Stimulated activated CD8-positive, alpha-beta memory T cell treated with anti-CD3 and anti-CD28 coated beads, Interleukin-15, amount 100 ng/mL, for 4 hours (primary cell): Measurements from ENCODE around the gene ABCC2.

Experiments used
- DNase-seq, 2 donors: peaks; one replicate each; pipeline ENCODE4 v3.0.0-alpha.2; 2020; ENCODE audit warnings: low read depth in 2 of 2

Gene ABCC2

DNA sequence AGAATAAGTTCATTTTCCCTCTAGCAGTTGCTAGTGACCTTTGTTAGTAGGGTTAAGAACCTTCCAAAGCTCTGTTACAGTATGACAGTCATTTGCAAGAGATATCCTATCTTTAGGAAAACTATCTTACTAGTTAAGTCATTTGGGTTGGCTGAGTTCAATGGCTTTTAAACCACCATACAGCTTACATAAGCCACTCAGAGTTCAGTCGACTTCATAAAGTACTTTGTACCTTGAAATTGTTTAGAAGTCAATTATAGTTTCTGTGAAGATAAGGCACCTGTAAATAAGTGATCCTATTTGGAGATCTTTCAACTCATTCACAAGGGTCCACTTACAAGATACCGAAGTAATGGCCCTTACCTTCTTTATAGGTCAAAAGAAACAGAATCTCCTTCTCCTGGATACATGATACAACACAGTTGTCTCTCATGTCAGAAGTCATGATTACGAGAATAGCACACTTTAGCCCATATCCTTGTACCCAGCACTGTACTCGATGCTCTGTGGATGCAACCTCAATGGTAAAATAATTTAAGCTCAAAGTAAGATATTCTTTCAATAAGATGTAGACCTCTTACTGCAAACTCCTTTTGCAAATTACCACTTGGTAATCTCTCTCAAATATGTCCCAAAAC is 11.9 kb upstream of the ABCC2 start:
- DNase-seq: no peak

DNA sequence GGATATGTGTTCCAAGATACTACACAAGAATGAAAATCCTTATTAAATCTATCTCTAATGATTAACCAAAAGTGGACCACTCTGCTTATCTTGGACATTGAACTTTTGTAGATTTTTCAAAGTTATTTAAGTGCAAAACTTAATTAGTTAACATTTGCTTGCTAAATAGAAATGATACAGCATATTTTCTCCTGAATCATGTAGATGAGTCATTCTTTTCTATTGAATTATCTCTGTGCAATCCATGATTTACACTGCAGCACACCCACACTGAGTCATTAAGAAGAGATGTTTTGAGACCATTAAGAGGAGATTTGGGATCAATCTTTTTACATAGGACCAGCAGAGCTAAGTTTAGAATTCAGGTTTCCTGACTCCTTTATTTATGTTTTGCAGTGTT is 6.6 kb upstream of the ABCC2 start:
- no peak for DNase-seq

DNA sequence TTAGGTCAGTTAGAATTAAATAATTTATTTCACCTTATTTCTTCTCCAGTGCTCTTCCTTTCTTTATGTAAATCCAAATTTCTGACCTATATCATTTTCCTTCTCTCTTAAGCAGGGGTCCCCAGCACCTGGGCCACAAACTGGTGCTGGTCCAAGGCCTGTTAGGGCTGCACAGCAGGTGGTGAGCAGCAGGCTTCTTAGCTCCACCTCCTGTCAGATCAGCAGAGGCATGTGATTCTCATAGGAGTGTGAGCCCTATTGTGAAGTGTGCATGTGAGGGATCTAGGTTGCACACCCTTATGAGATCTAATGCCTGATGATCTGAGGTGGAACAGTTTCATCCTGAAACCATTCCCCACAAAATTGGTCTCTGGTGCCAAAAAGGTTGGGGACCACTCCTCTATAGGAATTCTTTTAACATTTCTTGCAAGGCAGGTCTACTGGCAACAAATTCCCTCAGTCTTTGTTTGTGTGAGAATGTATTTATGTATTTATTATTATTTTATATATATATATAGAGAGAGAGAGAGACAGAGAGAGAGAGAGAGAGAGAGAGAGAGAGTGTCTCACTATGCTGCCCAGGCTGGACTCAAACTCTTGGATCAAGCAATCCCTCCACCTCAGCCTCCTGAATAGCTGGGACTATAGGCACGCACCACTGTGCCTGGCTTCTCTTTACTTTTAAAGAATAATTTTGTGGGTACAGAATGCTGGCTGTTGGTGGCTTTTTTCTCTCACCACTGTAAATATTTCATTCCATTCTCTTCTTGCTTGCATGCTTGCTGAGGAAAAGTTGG is 4.3 kb upstream of the ABCC2 start:
- no peak for DNase-seq

DNA sequence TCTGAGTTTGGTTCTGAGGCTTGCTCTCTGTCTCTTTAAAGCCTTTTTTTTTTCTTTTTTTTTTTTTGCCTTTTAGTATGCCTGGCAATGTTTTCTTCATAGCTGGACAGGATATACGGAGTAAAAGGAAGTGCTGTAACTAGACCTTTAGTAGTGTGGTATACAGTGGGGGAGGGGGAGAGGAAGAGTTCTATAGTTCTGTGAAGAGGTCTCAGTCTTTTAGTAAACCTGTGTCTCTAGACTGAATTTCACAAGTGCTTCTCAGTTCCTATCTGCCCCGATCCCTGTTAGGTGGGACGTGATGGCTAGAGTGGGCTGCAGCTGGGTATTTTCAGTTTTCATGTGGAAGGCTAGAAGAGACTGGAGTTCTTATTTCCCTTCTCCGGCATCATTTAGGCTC is 3.1 kb upstream of the ABCC2 start:
- DNase-seq: no peak

DNA sequence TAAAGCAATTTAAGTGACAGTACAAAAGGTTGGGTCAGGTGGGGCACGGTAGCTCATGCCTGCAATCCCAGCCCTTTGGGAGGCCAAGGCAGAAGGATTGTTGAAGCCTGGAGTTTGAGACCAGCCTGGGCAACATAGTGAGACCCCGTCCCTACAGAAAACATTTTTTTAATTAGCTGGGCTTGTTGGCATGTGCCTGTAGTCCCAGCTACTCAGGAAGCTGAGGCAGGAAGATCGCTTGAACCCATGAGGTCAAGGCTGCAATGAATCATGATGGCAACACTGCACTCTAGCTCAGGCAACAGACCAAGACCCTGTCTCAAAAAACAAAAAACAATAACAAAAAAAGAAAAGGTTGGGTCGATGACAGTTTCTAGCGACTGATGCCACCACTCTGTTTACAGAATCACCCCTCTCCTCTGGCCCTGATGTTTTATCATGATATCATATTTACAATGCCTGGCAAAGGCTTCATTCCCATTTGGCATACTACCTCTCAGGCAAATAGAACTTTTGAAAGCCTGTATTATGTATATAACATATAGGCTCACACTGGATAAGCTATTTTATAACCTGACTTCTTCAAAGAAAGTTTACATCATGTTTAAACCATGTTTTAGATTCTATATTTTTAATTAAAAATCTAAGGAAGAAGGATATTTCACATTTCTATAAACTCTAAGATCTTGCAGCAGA is 558 bp upstream of the ABCC2 start:
- no peak for DNase-seq

DNA sequence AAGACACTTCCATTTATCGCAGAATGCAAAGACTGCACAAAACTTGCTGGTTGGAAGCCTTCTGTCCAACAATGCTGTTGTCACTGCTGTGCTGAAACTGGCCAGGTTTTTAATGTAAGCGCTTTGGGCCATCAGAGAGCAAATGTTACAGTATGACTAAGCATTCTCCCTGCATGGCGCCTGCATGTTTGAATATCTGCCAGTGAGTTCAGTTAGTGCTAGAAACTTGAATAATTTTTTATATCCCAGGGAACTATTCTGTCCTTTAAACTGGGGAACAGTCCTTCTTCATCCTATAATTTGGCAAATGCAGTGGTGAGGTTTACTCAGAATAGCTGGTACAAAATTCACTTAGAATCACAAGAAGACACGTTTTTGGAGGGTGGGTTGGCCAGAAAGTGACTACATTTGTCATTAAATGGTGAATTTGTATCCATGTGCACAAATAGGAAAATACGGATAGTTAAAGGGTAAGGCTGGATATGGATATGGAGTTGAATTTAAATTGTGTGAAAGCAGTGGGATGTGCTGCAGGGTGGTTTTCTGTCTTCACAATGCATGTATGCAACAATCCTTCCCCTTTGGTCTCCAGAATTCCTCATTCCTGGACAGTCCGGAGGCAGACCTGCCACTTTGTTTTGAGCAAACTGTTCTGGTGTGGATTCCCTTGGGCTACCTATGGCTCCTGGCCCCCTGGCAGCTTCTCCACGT is 1.7 kb downstream of the ABCC2 start:
- DNase-seq: no peak

DNA sequence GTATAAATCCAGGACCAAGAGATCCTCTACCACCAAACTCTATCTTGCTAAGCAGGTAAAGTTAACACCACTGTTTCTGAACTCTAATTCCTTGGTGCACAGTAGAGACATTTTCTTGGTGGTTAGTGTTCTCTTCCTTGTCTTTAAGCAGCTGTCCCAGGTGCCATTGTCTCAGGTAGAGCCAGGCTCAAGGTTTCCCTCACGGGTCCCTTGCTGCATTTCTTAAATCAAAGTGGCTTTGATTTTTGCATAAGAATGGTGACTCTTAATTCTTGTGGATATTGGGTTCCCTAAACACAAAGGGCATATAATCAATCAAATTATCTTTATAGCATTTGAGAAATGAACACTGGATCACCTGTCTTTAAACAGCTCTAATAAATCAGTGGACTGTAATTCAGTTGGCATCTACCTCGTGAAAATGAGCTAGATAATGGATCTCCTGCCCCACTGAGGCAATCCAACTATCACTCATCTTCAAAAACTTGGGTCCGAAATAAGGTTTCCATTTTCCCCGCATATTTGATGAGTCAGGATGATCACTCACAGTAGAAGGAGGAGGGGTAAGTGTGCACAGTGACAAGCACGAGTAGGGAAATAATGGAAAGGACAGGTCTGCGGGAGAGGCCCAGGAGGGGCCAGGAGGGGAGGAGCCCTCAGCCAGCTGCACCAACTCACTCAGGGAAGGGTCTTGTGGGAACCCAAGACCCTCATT is 2.4 kb downstream of the ABCC2 start:
- no peak for DNase-seq

DNA sequence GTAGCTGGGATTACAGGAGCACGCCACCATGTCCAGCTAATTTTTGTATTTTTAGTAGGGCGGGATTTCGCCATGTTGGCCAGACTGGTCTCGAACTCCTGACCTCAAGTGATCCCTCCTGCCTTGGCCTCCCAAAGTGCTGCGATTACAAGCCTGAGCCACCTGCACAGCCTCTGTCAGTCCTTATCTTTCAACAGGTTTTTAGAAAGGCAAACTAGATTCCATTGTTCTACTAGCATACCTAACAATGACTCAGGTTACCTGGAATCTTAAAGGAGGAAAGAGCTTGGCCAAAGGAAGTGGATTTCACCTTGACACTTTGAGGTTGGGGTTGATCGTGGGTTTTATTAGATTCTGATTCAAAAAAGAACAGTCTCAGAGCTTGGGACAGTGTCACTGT is 3.2 kb downstream of the ABCC2 start:
- no peak for DNase-seq

DNA sequence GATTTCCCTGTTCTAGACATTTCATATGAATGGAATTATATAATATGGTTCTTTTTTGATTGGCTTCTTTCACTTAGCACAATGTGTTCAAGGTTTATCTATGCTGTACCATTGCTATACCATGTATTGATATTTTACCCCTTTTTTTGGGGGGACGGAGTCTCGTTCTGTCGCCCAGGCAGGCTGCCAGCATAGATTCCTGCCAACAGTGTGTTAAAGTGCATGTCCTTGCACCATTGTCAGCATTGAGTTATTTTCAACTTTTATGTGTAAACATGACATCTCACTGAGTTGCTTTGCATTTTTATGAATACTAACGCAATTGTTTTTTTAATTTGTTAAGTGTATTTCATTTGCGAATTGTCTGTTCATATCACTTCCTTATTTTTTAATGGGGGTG is 4.9 kb downstream of the ABCC2 start:
- DNase-seq: no peak

DNA sequence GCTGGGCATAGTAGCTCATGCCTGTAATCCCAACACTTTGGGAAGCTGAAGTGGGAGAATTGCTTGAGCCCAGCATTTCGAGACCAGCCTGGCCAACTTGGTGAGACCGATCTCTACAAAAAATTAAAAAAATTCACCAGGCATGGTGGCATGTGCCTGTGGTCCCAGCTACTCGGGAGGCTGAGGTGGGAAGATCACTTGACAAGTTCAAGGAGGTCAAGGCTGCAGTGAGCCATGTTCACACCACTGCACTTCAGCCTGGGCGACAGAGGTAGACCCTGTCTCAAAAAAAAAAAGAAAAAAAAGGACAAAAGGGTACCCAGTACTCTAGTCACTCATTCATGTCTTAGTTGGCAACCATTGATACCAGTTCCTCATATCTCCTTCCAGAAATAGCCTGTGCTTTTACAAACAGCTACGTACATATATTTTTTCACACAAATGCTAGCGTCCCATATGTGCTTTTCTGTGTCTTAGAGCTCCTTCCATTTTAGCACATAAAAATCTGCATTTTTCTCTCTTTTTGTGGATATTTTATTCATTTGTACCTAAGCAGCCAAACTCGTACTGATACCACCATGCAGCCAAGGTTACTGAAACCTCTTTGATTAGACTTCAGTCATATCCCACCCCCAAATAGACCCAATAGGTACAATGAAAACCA is 5.5 kb downstream of the ABCC2 start:
- DNase-seq: no peak

DNA sequence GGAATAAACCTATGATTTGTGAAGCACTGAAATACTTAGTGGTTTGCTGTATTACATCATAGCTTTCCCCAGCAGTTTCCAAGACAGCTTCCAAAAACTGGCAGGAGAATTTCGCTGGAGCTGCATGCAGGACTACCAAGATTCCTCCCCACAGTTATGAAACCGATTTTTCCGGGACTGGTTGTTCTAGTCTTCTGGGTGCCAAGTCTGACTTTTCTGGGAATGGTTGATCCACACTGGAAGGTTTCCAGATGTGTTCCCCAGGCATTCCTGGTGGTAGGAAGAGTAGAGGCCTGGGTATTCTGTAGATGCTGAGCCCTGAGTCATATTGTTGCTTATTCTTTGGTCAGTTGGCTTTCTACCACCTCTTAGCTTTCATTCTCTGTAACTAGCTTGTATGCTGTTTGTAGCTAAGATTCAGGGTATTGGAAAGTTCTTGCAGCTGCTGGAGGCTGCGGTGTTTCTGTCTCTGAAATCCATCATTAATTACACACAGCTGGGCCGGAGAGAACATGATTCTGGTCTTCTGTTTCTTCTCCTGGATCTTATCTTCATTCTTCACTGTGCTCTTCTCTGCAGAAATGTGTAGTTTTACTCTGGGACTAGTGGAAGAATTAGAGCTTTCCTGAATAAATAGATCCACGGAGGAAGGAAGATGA is 6.3 kb downstream of the ABCC2 start:
- no peak for DNase-seq

DNA sequence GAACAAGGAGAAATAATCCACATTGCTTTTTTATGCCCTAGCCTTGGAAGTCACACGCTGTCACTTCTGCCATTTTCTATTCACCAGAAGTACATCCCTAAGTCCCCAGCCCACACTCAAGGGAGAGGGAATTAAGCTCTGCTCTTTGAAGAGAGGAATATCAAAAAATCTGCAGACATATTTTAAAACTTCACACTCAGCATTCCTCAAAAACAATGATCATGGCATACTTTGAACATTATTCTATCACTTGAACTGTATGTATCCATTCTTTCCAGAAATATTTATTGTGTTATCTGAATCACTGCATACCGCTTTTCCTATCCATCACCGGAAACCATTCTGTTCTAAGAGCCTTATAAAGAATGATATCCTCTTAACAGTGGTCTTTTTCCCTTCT is 9.4 kb downstream of the ABCC2 start:
- no peak for DNase-seq

DNA sequence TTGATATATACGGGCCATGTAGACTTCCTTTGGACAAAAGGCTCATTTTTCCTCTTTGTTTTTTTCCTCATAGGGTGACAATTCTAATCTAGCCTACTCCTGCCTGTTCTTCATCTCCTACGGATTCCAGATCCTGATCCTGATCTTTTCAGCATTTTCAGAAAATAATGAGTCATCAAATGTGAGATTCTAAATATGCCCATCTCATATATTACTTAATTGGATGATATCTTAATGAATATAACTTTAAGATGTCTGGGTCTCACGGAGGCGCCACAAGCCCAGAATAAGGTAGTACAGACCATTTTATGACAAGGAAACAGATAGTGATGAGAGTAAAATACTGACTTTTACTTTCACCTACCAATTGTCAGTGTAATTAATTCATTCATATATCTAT is 11.4 kb downstream of the ABCC2 start:
- DNase-seq: no peak

DNA sequence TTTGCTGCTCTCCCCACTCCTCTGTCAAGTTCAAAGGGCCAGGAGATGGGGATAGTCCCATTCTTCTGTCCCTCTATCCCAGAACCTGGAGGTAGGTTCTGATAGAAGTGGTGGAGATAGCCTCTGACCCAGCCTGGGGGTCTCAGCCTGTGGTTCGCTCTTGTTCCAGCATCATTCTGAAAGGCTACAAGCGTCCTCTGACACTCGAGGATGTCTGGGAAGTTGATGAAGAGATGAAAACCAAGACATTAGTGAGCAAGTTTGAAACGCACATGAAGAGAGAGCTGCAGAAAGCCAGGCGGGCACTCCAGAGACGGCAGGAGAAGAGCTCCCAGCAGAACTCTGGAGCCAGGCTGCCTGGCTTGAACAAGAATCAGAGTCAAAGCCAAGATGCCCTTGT is 14.5 kb downstream of the ABCC2 start:
- no peak for DNase-seq

DNA sequence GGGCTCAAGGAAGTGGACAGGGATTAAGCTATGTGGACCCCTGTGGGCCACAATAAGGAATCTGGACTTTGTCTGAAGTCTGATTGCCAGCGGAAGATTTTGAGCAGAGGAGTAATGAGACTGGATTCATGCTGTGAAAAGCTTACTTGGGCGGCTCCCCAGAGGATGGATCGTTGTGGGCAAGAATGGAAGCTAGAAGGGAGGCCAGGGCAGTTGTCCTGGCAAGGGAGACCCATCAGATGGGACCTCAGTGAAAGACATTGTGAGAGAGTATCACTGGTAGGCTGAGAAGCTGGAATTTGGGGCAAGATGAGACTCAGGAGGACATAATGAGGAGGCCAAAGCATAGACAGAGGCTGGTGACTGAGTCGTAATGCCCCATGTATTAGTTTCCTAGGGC is 15.6 kb downstream of the ABCC2 start:
- no peak for DNase-seq

DNA sequence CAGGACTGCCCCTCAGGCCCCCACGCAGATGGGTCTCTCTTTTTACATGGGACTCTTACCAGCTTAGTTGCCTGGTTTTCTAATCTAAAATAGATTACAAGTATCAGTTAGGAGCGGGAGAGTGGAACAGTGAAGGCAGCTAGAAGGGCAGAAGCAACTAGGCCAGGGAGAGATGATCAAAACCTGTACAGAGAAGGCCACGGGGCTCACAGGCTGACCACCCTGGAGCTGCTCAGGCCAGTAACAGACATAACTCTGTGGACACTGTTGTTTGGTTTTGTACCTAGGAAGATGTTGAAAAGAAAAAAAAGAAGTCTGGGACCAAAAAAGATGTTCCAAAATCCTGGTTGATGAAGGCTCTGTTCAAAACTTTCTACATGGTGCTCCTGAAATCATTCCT is 16.5 kb downstream of the ABCC2 start:
- no peak for DNase-seq

DNA sequence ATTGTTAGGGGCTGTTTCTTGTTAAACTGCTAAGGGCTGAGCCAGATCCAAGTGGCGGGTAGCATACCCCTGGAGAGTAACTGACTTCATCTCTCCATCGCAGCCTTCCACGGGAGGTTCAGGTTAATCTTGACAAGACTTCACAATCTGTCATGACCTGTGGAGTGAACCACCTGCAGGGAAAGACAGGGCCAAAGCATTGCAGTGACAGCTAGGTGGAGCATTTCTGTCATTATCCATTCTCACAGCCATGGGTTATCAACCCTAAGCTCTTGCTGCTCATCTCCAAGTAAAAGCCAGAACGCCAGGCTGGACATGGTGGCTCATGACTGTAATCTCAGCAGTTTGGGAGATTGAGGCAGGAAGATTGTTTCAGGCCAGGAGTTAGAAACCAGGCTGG is 17.2 kb downstream of the ABCC2 start:
- no peak for DNase-seq

DNA sequence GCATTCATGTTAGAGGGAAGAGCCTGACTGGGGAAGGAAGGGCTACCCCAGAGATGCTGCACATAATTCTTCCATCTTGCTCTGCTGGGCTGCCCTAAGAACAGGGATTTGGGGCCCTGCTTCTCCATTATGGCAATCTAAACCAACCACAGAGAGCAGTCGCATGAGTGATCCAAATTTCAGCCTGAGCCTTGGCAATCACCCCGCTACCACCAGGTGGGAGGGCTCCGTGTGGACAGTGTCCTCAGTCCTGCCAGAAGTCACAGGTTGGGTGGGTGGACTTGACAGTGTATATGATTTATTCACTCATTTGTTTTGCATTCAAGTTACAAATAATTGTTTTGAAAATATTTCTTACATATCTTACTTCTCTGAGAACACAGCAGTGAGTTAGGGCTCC is 22.0 kb downstream of the ABCC2 start:
- DNase-seq: no peak

DNA sequence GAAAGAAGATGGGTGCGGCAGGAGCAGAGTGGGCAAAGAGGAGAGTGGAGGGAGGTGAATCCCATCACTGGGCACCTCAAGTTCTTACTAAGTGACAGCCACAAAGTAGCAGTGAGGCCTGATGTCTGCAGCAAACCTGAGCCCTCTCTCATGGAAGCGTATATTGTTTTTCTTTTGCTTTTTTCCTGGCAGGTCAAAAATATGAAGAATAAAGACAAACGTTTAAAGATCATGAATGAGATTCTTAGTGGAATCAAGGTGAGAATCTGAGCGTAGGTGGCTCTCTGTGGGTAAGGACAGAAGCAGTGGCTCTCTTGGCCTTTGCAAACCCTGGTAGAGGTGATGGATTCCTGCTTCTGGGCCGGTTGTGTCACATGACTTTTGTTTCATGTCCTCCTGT is 22.8 kb downstream of the ABCC2 start:
- DNase-seq: no peak

DNA sequence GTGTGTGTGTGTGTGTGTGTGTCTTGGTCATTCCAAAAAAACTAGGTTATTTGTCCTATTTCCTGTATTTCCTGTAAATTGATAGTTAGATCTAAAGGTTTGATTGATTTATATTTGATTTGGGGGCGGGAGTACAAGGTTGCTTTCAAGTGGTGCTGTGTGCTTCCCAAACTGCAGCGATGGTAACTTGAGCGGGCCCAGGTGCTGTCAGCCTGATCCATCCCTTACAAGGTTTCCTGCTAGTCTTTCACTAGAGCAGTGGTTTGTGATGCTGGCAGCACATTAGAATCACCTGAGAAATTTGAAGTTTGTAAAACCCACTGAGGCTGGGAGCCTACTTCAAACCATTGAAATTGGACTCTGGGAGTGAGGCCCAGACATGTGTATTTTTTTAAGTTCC is 23.7 kb downstream of the ABCC2 start:
- no peak for DNase-seq

DNA sequence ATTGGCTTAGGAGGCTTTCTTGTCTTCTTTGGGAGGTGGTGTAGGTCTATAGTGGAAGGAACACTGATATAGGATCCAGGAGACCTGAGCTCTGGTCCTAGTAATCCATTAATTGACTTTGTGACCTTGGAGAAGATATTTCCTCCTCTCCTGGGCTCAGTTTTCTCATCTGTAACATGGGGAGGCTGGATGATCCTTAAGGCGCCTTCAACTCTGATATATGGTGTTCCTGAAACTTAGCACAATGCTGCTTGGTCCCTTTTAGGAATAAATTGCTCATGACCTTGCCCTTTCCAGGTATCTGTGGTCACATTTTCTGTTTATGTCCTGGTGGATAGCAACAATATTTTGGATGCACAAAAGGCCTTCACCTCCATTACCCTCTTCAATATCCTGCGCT is 25.3 kb downstream of the ABCC2 start:
- DNase-seq: no peak
